ENCODE data around the gene PA2G4. TPM values are rescaled to one million over a fixed set of nuclear protein-coding genes. Genes with fewer than 3 reads are reported as not detected.
A peak's percentile ranks its signal among the peaks of the same experiment; 100 is the strongest.

Gene PA2G4
- total and polyA plus RNA-seq, 4 donors: 56.8 to 148 (median 68.6) TPM

GRCh38 chr12:56117778-56118687 lies 13.7 kb downstream of the PA2G4 start, which contains the start of gene ZC3H10:
Gene ZC3H10, plus strand, starts transcription at chr12:56118266. Its CDS starts 2,297 bp downstream, at chr12:56120563.
- TF ChIP-seq JUND (IDR thresholded peaks at IDR 0.05) (peak; percentile 41 to 69), CTCF (IDR thresholded peaks at IDR 0.05; ENCODE audit: low read depth, low read length, missing input control) (peak; percentile 34), SP1 (IDR thresholded peaks at IDR 0.05) (peak; percentile 79), YY1 (IDR thresholded peaks at IDR 0.05) (peak; percentile 90), NR2F2 (IDR thresholded peaks at IDR 0.05) (peak; percentile 36), FOXA2 (IDR thresholded peaks at IDR 0.05) (no peak), HNF4G (IDR thresholded peaks at IDR 0.05) (no peak), EGR1 (IDR thresholded peaks at IDR 0.05; ENCODE audit: low read depth in 2 of 2) (peak; percentile 71 to 96), REST (IDR thresholded peaks at IDR 0.05) (peak; percentile 78), RAD21 (IDR thresholded peaks at IDR 0.05) (peak; percentile 62 to 65), GABPA (IDR thresholded peaks at IDR 0.05 in 1 of 2, conservative IDR thresholded peaks at IDR 0.05 in 1 of 2) (peak; percentile 88 to 98), RXRA (IDR thresholded peaks at IDR 0.05) (peak; percentile 66 to 71), FOXA1 (IDR thresholded peaks at IDR 0.05) (no peak), TAF1 (conservative IDR thresholded peaks at IDR 0.05) (peak; percentile 18), HNF4A (conservative IDR thresholded peaks at IDR 0.05) (peak; percentile 8 to 9)
- TF ChIP-seq, protein P1, sequence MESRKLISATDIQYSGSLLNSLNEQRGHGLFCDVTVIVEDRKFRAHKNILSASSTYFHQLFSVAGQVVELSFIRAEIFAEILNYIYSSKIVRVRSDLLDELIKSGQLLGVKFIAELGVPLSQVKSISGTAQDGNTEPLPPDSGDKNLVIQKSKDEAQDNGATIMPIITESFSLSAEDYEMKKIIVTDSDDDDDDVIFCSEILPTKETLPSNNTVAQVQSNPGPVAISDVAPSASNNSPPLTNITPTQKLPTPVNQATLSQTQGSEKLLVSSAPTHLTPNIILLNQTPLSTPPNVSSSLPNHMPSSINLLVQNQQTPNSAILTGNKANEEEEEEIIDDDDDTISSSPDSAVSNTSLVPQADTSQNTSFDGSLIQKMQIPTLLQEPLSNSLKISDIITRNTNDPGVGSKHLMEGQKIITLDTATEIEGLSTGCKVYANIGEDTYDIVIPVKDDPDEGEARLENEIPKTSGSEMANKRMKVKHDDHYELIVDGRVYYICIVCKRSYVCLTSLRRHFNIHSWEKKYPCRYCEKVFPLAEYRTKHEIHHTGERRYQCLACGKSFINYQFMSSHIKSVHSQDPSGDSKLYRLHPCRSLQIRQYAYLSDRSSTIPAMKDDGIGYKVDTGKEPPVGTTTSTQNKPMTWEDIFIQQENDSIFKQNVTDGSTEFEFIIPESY (IDR thresholded peaks at IDR 0.05): peak; percentile 74
- TF ChIP-seq, protein P2, sequence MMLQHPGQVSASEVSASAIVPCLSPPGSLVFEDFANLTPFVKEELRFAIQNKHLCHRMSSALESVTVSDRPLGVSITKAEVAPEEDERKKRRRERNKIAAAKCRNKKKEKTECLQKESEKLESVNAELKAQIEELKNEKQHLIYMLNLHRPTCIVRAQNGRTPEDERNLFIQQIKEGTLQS (IDR thresholded peaks at IDR 0.05): peak; percentile 44
- TF ChIP-seq, protein P3, sequence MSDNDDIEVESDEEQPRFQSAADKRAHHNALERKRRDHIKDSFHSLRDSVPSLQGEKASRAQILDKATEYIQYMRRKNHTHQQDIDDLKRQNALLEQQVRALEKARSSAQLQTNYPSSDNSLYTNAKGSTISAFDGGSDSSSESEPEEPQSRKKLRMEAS (IDR thresholded peaks at IDR 0.05): peak; percentile 97
- peaks cover 33 to 56% (median 45%) of the 10 kb centered on the region in 4 donors for H3K4me1 ChIP-seq (ENCODE audit: control insufficient read depth in 4 of 4, insufficient read depth in 4 of 4, low read length in 3 of 4)
- DNase-seq (ENCODE audit: low spot score): peak; percentile 93
- H3K9ac ChIP-seq (ENCODE audit: low read depth in 1 of 2, low read length in 2 of 2): peak within 1 kb of the TSS; percentile 69 to 98
- H3K36me3 ChIP-seq (ENCODE audit: control insufficient read depth in 4 of 4, insufficient read depth in 3 of 4, low read depth in 1 of 4, low read length in 3 of 4): peaks cover 0 to 6% (median 2%) of the 10 kb centered on the region in 4 donors
- no peaks in the 10 kb centered on the region for H3K9me3 ChIP-seq (ENCODE audit: control insufficient read depth in 4 of 4, low read length in 3 of 4)
- under 1% methylated on average over 61 of the region's 61 CpGs for WGBS
- peak within 1 kb of the TSS; percentile 74 to 97 (median 95) for H3K4me3 ChIP-seq (ENCODE audit: low read depth in 1 of 3, low read length in 3 of 3)
- peak within 1 kb of the TSS; percentile 93 to 96 for H3K27ac ChIP-seq (ENCODE audit: low read depth in 1 of 2, low read length in 2 of 2)
- no peaks in the 10 kb centered on the region for H3K27me3 ChIP-seq (ENCODE audit: control insufficient read depth in 4 of 4, insufficient read depth in 4 of 4, low read length in 3 of 4)

Data from liver (tissue), 9 donors.